Endothelial cell of umbilical vein (primary cell): ENCODE measurements around the gene PEMT.

Source experiments
- CTCF ChIP-seq, 2 donors: IDR thresholded peaks; 1 replicate in 1 of 2; 2 replicates in 1 of 2; pipeline ENCODE4 v1.5.1; 2011; ENCODE audit warnings: low read length in 2 of 2, mild to moderate bottlenecking in 2 of 2, moderate library complexity in 2 of 2, control low read depth in 1 of 2, inconsistent platforms in 1 of 2, low read depth in 1 of 2; ENCODE audit not compliant: insufficient read depth in 1 of 2; ENCODE audit errors: extremely low read depth in 1 of 2
- EZH2 ChIP-seq: IDR thresholded peaks from 2 replicates; pipeline ENCODE4 v1.6.1; 2012; ENCODE audit warnings: borderline replicate concordance, low read depth, mild to moderate bottlenecking, moderate library complexity, low read length, inconsistent platforms; ENCODE audit not compliant: severe bottlenecking
- FOS ChIP-seq: IDR thresholded peaks from 2 replicates; pipeline ENCODE4 v1.6.1; 2011; ENCODE audit warnings: mild to moderate bottlenecking, low read length, moderate library complexity, borderline replicate concordance; ENCODE audit not compliant: insufficient read depth
- JUN ChIP-seq: IDR thresholded peaks from 2 replicates; pipeline ENCODE4 v1.6.1; 2011; ENCODE audit warnings: borderline replicate concordance, low read depth; ENCODE audit not compliant: insufficient read length, insufficient read depth
- MAX ChIP-seq: IDR thresholded peaks from 2 replicates; pipeline ENCODE4 v1.6.1; 2011; ENCODE audit not compliant: insufficient read depth, insufficient read length
- MYC ChIP-seq: IDR thresholded peaks from one replicate; pipeline ENCODE4 v1.6.1; 2011; ENCODE audit warnings: mild to moderate bottlenecking, low read depth, low read length
- POLR2A ChIP-seq: IDR thresholded peaks from 2 replicates; pipeline ENCODE4 v1.6.1; 2012; ENCODE audit warnings: low read depth, mild to moderate bottlenecking, control low read depth, low read length
- POLR2AphosphoS5 ChIP-seq: IDR thresholded peaks from 2 replicates; pipeline ENCODE4 v1.6.1; 2012; ENCODE audit warnings: low read depth, mild to moderate bottlenecking, control low read depth, low read length, moderate library complexity; ENCODE audit not compliant: insufficient read depth

- TF ChIP-seq CTCF (IDR thresholded peaks at IDR 0.05; ENCODE audit: extremely low read depth in 1 of 2, insufficient read depth in 1 of 2, low read depth in 1 of 2, low read length in 2 of 2) (no peak), POLR2AphosphoS5 (no peak), POLR2A (no peak), EZH2 (no peak), FOS (no peak), MAX (no peak), MYC (no peak), JUN (no peak)
These were observed 4.2 kb upstream of the PEMT start for GRCh38 chr17:17595755-17596154.
